Lower lobe of right lung (tissue), 2 donors: ENCODE measurements around the gene RPL19. TPM values are rescaled to one million over a fixed set of nuclear protein-coding genes. Genes with fewer than 3 reads are reported as not detected.

Experiments used
- ATAC-seq, 2 donors: fragments of 200-7000 bp; cut with Tn5 transposase; one replicate each; pipeline ENCODE4 v1.9.1; 2020 to 2022; ENCODE audit warnings: mild to moderate bottlenecking in 2 of 2, moderate library complexity in 2 of 2
- DNase-seq: peaks from one replicate; pipeline ENCODE4 v3.0.0-alpha.2; 2020
- H3K27ac ChIP-seq: fragments of 200-600 bp; one replicate; pipeline ENCODE4 v1.8.0; 2022
- H3K27me3 ChIP-seq: fragments of 200-600 bp; one replicate; pipeline ENCODE4 v1.8.0; 2022; ENCODE audit warnings: low read depth
- H3K36me3 ChIP-seq: fragments of 200-600 bp; one replicate; pipeline ENCODE4 v1.8.0; 2022; ENCODE audit warnings: mild to moderate bottlenecking
- H3K4me1 ChIP-seq: fragments of 200-600 bp; one replicate; pipeline ENCODE4 v1.8.0; 2022
- H3K4me3 ChIP-seq: fragments of 200-600 bp; one replicate; pipeline ENCODE4 v1.8.0; 2022; ENCODE audit warnings: mild to moderate bottlenecking
- H3K9me3 ChIP-seq: fragments of 200-600 bp; one replicate; pipeline ENCODE4 v1.8.0; 2022
- CTCF ChIP-seq: fragments of 200-600 bp; IDR thresholded peaks from one replicate; pipeline ENCODE4 v1.8.0; 2022; ENCODE audit warnings: antibody characterized with exemption, mild to moderate bottlenecking
- intact Hi-C: fragments of 100-400 bp; cut with DNase I; formaldehyde crosslinking; loops from one replicate; pipeline ENCODE4 v1.11.0; 2022
- total RNA-seq: library from RNA; stranded (reverse); fragmentation: NEBNext Ultra II Directional; extraction: Animal tissue kit (Norgen Biotek cat#: 25700); gene quantifications from one replicate; pipeline ENCODE4 v1.2.1, GENCODE V29; 2021
- donor health status: DM: no; HTN: yes; CAD: no; lungs with severe emphysema.

Gene RPL19
- total RNA-seq, 1 donor from 2014 or later, result 1,465 TPM

- ATAC-seq (peak; percentile 61 to 62), DNase-seq (peak; percentile 65)
- Histone ChIP-seq H3K4me3 (peak overlapping the region; percentile 91), H3K4me1 (peaks cover 46% of the 10 kb centered on the region), H3K36me3 (peaks cover 33% of the 10 kb centered on the region), H3K27ac (peak overlapping the region; percentile 73), H3K9me3 (no peaks in the 10 kb centered on the region), H3K27me3 (no peaks in the 10 kb centered on the region)
- no peak for TF ChIP-seq CTCF
- intact Hi-C loops, result no loop called here
Observed at GRCh38 chr17:39195568-39196160, 4.4 kb upstream of the RPL19 start.

DNA sequence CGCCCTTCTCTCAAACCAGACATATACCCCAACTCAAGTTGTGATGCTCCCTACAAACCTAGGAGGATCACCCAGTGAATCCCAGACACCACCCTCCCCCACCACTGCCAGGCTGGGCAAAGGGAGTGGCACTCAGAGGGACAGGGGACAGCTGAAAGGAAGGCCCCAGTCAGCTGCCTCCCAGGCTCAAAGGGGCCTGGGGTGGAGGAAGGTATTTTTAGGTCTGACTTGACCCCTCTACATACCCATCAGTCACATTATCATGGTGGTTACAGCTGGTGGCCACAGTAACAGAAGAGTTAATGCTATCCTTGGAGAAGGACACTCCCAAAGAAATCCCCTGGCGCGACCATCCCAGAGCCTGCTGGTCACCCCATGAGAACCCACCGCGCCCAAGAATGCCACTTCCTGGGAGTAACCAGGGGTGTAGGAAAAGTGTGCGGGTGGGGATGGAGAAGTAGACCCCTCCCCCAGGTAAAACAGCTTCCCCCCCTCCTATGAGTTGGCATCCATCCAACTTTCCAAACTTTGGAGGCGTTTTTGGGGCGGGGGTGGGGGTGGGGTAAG lies 3.8 kb upstream of the RPL19 start:
- DNase-seq, result no peak
- Histone ChIP-seq H3K4me1 (peaks cover 53% of the 10 kb centered on the region), H3K27ac (peak overlapping the region; percentile 73), H3K4me3 (peak overlapping the region; percentile 91), H3K36me3 (peaks cover 29% of the 10 kb centered on the region), H3K9me3 (no peaks in the 10 kb centered on the region), H3K27me3 (no peaks in the 10 kb centered on the region)
- no peak for ATAC-seq
- intact Hi-C loops, result no loop called here
- no peak for TF ChIP-seq CTCF

DNA sequence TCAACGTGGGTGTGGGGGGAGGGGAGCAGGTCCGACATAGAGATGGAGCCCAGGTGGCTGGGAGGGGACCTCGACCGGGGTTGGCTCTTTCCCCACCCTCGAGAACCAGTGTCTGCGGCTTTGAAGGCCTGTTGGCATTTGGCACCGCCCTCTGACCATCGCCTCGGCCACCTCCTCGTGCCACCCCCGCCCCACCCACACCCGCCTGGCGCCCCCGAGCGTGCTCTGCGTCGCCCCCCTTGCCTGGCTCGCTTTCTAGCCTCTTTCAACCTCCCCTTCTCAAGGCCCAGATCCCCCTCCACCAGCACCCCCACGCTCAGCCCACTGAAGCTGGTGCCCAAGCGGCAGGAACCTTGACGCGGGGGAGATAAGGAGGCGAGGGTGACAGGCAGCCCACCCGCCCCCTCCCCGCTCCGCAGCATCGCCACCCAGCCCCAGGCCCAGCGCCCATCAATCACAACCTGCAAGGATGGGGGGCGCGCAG lies 3.2 kb upstream of the RPL19 start:
- intact Hi-C loops, result no loop called here
- Histone ChIP-seq H3K36me3 (peaks cover 29% of the 10 kb centered on the region), H3K4me3 (peak overlapping the region; percentile 91), H3K9me3 (no peaks in the 10 kb centered on the region), H3K27ac (peak overlapping the region; percentile 99), H3K27me3 (no peaks in the 10 kb centered on the region), H3K4me1 (peaks cover 58% of the 10 kb centered on the region)
- ATAC-seq (peak; percentile 40 to 46), DNase-seq (peak; percentile 78)
- TF ChIP-seq CTCF, result no peak

GRCh38 chr17:39197380-39198185 lies 2.5 kb upstream of the RPL19 start, which contains the start of gene CACNB1:
CACNB1 (minus strand) TSS chr17:39197669; CDS start chr17:39197495, 174 bp downstream.
- H3K4me1 ChIP-seq, result peaks cover 64% of the 10 kb centered on the region
- H3K27me3 ChIP-seq, result no peaks in the 10 kb centered on the region
- ATAC-seq (peak; percentile 77), DNase-seq (peak; percentile 82)
- H3K27ac ChIP-seq, result peak within 1 kb of the TSS; percentile 99
- intact Hi-C loops, result no loop called here
- H3K36me3 ChIP-seq, result peaks cover 29% of the 10 kb centered on the region
- H3K9me3 ChIP-seq, result no peaks in the 10 kb centered on the region
- no peak for TF ChIP-seq CTCF
- H3K4me3 ChIP-seq, result peak within 1 kb of the TSS; percentile 91

DNA sequence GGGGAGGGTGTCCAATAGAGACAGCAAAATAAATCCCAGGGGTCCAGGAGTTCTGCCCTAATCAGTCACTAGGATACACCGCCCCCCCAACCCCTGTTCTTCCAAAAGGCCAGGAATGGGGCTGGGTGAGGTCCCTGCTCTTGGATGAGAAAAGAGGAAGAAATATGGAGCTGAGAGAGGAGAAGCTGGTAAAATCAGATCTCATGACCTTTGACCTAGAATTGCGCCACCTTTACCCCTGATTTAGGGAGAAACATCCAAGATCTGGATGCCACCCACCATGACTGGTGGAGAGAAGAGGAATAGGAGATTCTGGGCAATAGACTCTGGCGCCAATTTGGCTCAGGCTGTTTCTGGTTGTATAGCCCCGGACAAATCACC lies 1.9 kb upstream of the RPL19 start:
- no peak for TF ChIP-seq CTCF
- Histone ChIP-seq H3K9me3 (no peaks in the 10 kb centered on the region), H3K27ac (peak overlapping the region; percentile 99), H3K36me3 (peaks cover 29% of the 10 kb centered on the region), H3K27me3 (no peaks in the 10 kb centered on the region), H3K4me3 (peak overlapping the region; percentile 91), H3K4me1 (peaks cover 64% of the 10 kb centered on the region)
- ATAC-seq (no peak), DNase-seq (no peak)
- intact Hi-C loops, result no loop called here
